DMS53 treated with DMSO at 0.1 percent for 48 hours (cell line): ENCODE data around the gene FGFR2.

Source experiments
- DNase-seq: peaks from one replicate; lab custom pipeline; 2025; ENCODE audit not compliant: unreplicated experiment; lab: John Stamatoyannopoulos, UW

Gene FGFR2

DNA sequence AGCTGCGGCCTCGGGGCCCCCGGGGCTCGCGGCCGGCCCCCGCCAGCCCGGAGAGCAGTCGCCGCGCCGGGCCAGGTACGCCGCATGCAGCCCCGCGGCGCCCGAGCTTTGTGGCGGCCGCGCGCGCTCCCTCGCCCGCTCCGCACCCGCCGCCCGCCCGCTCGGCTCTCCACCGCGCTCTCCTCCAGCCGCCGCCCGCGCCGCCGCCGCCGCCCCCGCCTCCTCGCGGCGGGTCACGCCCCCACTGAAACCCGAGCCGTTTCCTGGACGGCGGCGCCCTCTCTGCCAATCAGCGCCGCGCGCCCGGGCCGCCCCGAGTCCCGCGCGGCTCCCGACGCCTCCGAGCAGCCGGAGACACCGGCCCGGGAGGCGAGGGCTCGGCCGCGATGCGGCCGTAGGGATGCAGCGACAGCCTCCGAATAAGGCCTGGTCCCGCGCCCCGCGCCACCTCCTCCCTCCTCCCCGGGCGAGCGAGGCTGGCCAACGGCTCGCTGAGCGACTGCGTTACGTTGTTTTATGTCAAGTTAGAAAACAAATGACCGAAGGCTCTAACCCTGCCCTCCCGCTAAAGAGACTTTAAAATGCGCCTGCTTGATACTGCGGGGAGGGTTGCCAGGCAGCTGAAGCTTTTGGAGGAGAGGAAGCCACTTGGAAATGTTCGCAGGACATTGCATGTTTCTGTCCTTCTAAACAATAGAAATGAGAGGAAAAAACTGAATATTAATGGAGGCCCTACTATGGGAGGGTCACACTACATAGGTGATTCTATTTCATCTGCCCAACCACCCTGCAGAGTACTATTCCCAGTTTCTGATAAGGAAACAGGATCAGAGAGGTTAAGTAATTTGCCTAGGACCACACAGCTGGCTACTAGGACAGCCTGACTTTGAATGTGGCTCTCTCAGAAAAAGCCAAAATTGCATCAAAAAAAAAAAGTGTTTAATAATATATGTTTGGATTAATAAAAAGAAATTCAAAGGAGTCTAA is at the start of gene FGFR2:
TSS of gene FGFR2 (minus strand) at position 182 of the 987 bp plus-strand sequence. CDS start 4,627 bp downstream, outside the sequence.
- DNase-seq, result peak; percentile 68

DNA sequence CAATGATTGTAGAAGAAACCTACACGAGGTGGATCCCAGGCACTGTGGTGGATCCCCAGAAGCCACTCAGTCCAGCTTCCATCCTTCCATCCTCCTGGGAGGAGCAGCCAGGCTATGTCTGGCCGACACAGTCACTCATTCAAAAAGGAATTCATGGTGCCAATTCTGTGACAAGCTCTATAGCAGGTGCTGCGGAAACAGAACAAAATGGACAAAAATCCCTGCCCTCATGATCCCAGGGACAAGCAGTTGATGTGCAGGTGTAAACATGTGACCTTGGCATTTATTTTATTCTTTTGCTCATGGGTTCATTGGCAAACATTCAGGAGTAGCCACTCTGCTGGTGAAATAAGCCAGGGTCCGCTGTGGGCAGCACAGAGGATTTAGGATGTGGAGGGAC is 49.2 kb upstream of the FGFR2 start:
- DNase-seq, result no peak

DNA sequence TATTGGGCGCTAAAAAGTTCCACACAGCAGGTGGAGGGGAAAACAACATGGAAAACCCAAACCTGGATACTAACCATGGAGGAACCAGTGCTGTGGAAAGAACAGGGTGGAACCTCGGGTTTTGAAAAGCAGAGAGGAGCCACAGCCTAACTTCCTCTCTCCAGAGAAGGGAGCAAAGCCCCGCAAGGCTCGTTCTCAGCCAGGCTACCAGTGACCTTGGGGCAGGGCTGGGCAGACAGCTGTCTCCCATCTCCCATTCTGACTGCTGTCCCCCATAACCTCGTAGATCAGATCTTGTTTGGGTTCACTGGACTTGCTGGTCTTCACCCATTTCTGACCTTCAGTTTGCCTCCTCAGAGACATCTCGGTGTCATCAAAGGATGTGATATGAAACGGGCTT is 47.5 kb upstream of the FGFR2 start:
- DNase-seq, result no peak

- no peak for DNase-seq
These were observed 46.3 kb upstream of the FGFR2 start for GRCh38 chr10:121644501-121644900.

DNA sequence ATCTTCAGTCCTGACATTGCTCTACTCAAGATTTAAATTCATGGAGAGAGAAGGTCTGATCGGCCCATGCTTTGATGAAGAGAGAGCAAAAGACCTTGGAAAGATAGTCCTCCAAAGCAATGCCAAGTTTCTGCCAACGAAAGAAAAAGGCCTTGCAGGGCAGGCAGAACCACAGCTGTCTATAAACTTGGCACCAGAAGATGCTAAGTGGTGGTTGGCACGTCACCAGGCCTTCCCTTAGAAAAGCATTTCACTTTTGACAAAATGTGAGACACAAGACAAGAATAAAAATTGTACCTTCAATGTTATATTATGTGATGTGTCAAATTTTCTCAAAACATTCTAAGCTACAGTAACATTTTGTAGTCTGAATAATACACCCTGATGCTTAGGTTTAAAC is 42.0 kb upstream of the FGFR2 start:
- no peak for DNase-seq

- DNase-seq, result no peak
These were observed 41.2 kb upstream of the FGFR2 start for GRCh38 chr10:121639416-121639815.

DNA sequence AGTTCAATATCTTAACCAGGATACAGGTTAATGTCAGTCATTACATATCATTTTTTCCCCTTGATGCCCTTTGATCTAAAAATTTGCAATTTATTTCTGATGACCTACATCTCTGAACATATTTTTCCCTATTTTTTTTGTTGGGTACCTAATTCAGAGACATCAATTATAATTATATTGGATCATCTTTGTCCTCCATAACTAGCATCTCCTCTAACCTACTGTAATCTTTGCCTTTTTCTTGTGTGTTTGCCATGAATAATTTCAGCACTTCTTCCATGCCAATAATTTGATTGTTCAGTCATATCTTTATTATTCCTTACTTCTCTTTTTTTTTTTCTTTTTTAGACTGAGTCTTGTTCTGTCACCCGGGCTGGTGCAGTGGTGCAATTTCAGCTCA is 39.2 kb upstream of the FGFR2 start:
- DNase-seq, result no peak

DNA sequence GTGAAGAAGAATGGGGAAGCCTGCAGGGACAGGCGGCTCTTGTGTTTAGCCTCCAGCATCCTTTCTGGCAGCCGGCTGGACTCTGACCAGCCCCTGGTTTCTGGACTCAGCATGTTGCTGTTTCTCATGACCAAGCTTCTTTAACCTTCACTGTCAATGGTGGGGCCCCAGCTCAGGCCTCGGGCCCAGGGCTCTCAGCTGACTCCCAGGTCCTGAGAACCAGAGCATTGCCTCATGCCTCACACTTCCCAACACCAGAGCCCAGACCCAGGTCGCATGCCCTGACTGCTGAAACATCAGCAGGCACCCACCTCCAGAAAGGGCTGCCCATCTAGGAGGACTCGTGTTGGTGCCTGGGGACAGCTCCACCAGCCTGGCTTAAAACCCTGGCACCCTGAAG is 34.8 kb upstream of the FGFR2 start:
- DNase-seq, result no peak

GRCh38 chr10:121631365-121632029 is 33.3 kb upstream of the FGFR2 start:
- DNase-seq, result no peak

DNA sequence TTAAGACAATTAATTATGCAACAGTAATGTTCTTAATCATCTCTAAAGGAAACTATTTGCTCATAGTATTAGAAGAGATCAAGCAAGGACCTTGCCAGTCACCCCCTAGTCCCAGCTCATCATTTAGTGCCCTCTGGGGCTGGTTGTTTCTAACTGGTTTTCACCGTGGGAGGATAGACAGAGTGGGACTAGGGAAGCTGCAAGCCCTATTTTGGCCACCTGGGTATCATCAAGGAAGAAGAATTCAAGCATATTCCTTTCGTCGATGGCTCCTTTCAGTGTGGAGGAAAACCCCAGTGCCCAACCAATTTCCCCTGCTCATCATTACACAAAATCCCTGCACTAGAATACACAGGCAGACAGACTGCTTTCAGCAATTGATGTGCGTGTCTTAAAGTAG is 30.6 kb upstream of the FGFR2 start:
- DNase-seq, result no peak

GRCh38 chr10:121627876-121628581 is 29.8 kb upstream of the FGFR2 start:
- DNase-seq, result no peak

DNA sequence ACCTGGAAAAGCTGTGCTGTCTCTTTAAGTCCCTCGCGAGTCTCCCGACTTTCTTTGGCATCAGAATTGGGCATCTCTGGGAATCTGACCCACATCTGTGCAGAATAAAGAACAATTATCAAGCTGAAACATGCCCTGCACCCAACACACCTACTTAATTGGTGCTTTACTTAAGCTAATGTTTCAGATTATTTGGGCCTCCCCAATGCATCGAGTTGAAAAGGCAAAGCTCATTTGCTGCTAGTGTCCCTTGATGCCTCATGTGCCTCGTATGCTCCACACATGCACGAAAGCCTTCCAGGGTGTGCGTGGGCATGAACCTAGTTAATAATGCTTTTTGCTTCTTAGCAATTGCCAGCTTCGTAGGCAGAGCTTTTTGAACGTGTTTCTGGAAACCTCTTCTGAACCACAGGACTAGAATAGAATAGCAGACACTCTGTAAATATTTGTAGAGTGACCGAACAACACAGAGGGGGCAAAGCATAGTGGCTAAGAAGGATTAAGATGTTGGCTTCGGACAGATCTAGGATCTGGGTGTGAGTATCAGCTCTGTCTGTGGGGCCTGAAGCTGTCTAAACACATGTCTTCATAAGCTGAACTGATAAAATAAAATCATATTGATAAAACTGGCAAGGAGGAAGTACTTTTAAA is 26.7 kb upstream of the FGFR2 start:
- no peak for DNase-seq

GRCh38 chr10:121618906-121619305 is 20.7 kb upstream of the FGFR2 start:
- DNase-seq, result no peak

DNA sequence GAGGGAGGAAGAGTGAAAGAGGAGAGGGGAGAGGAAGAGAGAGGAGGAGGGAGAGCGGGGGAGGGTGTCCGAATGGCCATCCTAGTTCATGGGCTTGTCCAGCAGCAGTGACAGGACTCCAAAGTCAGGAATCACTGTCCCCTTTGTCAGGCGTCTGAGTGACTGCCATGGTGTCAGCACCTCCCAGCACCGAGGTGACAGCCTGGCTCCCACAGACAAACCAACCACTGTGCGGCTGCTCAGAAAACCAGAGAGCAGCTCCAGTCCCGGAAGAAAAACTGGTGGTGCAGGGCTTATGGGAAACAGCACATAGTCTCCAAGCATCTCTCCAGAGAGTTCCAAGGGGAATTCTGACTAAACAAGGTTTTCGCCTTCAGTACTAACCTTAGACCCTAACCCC is 18.9 kb upstream of the FGFR2 start:
- DNase-seq, result no peak

DNA sequence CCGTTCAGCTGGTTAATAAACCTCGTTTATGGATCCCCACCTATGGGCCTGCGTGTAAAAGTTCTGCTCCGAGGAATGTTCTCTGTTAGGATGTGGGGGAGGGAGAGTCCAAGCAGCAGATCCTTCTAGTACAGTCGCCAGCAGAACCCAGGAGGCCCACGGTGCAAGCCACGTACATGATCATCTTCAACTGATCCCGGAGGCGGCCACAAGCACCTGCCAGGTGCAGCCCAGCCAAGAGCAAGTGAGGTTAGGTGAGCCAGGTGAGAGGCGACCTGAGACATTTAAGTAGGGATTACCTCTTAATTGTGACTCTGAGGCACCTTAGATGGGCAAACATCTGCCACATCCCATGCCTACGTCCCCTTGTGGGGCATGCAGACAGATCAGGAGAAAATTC is 18.0 kb upstream of the FGFR2 start:
- no peak for DNase-seq

DNA sequence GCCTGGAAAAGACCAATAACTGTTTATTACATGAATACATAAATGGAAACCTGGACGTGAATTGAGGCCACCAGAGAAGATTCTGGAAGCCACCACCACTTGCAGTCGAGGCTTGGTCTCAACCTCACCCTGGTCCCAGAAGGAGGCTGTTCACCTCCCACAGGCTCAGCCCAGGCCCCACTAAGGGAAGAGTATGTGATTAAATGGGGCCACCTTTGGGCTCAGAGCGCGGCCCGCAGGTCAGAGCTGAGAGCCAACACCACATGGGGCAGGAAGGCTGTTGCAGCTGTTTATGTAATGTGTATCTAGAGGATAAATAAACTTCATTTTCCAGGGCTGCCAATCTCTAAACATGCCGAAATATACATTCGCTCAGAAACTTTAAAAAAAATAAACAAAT is 17.6 kb upstream of the FGFR2 start:
- DNase-seq, result no peak

GRCh38 chr10:121615435-121615793 is 17.2 kb upstream of the FGFR2 start:
- no peak for DNase-seq

- no peak for DNase-seq
These were observed 16.6 kb upstream of the FGFR2 start for GRCh38 chr10:121614613-121615434.

GRCh38 chr10:121613456-121613855 is 15.2 kb upstream of the FGFR2 start:
- DNase-seq, result no peak

DNA sequence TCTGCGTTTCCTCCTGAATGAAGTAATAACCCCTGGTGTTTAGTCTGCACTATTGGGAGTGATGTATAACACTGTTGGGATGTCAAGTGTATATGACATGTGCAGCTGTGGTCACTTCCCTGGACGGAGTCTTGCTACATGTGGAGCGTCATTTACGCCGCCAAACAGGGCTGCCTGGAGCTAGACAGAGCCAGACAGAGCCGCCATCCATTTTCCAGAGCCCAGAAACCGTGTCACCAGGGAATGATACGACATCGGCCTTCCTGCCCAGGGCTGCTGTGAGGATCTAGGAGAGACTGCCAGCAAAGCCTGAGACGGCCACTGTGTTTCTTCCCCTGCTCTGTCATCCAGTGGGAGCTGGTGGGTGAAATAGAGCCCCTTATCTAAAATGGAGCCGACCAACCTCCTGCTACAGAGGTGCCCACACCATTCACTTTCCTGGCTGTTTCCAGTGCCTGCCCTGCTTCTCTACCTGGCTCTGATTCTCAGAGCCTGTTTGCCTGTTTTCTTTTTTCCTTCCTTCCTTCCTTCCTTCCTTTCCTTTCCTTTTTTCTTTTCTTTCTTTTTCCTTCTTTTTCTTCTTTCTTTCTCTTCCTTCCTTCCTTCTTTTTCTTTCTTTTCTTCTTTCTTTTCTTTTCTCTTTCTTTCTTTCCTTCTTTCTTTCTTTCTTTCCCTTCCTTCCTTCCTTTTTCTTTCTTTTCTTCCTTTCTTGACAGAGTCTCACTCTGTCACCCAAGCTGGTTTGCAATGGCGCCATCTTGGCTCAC is 13.3 kb upstream of the FGFR2 start:
- DNase-seq, result no peak
